Fibroblast of villous mesenchyme (primary cell): ENCODE data around the gene CYTH1. TPM values are rescaled to one million over a fixed set of nuclear protein-coding genes. Genes with fewer than 3 reads are reported as not detected.

Experiments used
- DNase-seq: peaks from one replicate; pipeline ENCODE4 v3.0.0-alpha.2; 2010; ENCODE audit warnings: low read depth
- H3K4me3 ChIP-seq: 2 replicates; pipeline ENCODE4 v1.5.1; 2011; ENCODE audit warnings: low read depth, mild to moderate bottlenecking, low read length
- total RNA-seq: library from RNA; depleted of rRNA; stranded (reverse); fragments of >200 nt; gene quantifications from 2 replicates; pipeline ENCODE4 v1.2.3, GENCODE V29; 2012
- TF ChIP-seq, protein P1 (sequence below): IDR thresholded peaks from 2 replicates; pipeline ENCODE4 v1.5.1; 2012; ENCODE audit warnings: low read depth, mild to moderate bottlenecking, low read length; ENCODE audit not compliant: insufficient read depth

CYTH1 gene, protein sequence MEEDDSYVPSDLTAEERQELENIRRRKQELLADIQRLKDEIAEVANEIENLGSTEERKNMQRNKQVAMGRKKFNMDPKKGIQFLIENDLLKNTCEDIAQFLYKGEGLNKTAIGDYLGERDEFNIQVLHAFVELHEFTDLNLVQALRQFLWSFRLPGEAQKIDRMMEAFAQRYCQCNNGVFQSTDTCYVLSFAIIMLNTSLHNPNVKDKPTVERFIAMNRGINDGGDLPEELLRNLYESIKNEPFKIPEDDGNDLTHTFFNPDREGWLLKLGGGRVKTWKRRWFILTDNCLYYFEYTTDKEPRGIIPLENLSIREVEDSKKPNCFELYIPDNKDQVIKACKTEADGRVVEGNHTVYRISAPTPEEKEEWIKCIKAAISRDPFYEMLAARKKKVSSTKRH
- total RNA-seq: 16.4 and 19.4 TPM in 2 replicates

DNA sequence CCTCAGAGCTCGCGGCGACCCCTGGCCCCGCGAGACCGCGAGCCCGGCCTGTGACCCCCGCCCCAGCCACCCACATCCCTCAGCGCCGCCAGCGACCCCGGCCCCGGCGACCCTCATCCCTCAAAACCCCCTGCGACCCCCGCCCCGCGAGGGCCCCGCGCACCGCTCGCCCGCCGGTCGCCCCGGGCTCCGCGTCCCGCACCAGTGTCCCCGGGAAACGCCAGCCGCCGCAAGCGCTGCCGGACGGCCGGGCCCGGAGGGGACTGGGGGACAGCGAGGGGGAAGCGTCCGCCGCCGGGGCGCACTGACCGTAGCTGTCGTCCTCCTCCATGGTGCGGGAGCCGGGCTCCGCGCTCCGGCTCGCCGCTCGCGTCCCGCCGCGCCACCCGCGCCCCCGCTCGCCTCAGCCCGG lies at the start of gene CYTH1:
CYTH1 (minus strand) TSS at position 381 of the 412 bp plus-strand sequence; CDS start at position 331, 50 bp downstream.
- TF ChIP-seq, protein P1, sequence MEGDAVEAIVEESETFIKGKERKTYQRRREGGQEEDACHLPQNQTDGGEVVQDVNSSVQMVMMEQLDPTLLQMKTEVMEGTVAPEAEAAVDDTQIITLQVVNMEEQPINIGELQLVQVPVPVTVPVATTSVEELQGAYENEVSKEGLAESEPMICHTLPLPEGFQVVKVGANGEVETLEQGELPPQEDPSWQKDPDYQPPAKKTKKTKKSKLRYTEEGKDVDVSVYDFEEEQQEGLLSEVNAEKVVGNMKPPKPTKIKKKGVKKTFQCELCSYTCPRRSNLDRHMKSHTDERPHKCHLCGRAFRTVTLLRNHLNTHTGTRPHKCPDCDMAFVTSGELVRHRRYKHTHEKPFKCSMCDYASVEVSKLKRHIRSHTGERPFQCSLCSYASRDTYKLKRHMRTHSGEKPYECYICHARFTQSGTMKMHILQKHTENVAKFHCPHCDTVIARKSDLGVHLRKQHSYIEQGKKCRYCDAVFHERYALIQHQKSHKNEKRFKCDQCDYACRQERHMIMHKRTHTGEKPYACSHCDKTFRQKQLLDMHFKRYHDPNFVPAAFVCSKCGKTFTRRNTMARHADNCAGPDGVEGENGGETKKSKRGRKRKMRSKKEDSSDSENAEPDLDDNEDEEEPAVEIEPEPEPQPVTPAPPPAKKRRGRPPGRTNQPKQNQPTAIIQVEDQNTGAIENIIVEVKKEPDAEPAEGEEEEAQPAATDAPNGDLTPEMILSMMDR: no peak
- H3K4me3 ChIP-seq: peak within 1 kb of the TSS; percentile 79
- DNase-seq: no peak

DNA sequence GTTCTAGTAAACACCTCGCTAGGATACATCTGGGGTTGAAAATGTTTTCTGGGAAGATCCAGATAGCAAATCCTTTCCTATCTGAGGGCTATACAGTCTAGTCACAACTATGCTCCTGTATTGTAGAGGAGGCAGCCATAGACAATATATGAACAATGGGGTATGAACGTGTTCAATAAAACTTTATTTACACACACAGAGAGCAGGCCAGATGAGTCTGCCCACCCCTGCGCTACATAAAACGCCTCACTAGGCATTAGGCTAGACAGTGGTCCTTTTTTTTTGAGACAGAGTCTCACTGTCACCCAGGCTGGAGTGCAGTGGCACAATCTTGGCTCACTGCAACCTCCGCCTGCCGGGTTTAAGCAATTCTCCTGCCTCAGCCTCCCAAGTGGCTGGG lies 47.4 kb upstream of the CYTH1 start:
- TF ChIP-seq, protein P1: no peak
- no peak overlapping the region for H3K4me3 ChIP-seq
- no peak for DNase-seq

DNA sequence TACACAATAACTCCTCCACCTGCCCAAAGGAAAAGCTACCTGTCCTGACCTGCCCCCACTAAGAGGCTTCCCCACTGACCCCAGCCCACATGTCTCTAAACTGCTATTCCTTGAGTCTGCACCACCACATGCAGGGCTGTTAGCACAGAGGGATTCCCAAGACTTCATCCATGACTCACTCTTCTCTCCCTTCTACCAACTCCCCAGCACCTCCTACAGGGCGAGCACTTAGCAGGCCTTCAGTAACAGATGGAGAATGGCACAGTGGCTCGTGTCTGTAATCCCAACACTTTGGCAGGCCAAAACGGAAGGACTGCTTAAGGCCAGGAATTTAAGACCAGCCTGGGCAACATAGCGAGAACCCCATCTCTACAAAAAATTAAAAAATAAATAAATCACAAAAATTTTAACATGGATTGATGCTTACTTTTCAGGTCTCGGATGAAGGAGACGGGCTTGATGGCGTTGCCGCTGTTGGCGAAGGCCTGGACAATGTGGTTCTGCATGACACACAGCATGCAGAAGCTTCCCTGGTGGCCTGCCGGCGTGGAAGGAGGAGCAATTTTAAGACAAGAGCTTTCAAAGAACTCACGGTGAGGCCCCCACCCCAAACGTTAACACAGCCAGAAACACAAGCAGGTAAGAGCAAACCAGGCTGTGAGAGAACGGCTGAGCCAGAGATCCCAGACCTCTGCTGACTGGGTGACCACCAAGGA lies 46.6 kb upstream of the CYTH1 start:
- peak; percentile 62 for DNase-seq
- TF ChIP-seq, protein P1: peak; percentile 40
- H3K4me3 ChIP-seq: no peak overlapping the region

DNA sequence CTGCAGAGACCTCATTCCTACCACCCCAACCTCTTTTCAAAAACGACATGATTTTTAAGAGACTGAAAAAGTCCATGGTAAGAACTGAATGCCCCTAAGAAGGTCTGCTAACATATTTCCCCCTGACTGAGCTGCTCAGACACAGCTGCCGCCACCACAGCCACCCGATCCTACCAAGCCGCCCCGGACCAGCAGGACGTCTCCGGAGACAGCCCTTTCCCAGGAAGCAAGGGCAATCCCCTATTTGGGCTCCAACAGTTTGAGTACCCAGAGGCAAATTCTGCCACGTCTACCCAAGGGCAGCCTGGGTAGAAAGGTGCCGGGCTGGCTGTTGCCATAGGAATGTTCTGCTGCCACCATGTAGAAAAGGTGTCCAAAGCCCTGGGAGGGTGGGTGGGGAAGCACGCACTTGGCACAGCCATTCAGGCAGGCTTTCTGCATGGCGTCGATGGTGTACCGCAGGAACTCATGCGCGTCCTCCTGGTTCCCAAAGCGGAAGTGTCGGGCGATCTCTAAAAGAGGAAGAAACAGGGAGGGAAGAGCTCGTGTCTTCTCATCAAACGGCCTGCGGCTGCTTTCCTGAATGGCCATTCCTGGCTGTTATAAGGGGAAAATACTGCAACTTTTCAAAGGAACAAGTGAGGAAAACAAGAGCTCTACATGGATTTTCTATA lies 44.9 kb upstream of the CYTH1 start:
- no peak for DNase-seq
- TF ChIP-seq, protein P1: no peak
- no peak overlapping the region for H3K4me3 ChIP-seq

DNA sequence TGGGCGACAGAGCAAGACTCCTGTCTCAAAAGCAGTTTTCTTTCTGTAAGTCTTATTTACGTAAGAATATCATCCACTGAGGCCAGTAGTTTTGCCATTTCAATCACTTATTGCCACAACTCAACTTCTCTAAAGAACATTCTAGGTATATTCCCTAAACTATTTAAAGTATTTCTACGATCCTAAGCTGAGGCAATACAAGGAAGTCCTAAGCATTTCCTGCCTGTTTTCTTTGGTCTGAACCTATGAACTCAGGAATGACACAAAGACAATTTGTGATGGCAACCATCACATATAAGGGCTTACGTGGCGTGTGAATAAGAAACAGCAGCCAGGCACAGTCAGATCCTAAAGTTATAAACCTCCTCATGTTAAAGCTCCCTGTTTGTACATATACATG lies 44.3 kb upstream of the CYTH1 start:
- H3K4me3 ChIP-seq: no peak overlapping the region
- peak; percentile 39 for DNase-seq
- TF ChIP-seq, protein P1: no peak

DNA sequence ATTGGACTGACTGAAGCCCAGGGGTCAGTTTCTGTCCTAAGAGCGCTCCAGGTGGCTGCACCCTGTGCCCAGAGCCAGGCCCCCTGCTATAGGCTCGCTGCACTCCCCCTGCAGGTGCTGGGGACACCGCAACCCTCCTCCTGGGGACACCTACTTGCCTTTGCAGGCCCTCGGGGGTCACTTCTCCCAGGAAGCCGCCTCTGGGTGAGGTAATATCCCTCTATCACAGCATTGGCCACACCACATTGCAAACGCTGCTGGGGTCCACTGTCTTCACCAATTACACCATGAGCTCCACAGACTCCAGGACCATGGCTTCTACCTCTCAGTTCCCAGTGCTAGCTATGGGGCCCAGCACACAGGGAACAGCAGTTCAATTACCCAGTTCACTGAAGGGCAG lies 43.6 kb upstream of the CYTH1 start:
- H3K4me3 ChIP-seq: no peak overlapping the region
- TF ChIP-seq, protein P1: no peak
- no peak for DNase-seq
